HCT116 (cell line): Measurements from ENCODE around the gene PRPF4. TPM values are rescaled to one million over a fixed set of nuclear protein-coding genes. Genes with fewer than 3 reads are reported as not detected.

ENCODE experiments used
- ATAC-seq: fragments of 200-7000 bp; cut with Tn5 transposase; 2 replicates; pipeline ENCODE4 v1.9.1; 2020; ENCODE audit warnings: mild to moderate bottlenecking, moderate library complexity
- BruUV-seq: library from RNA; stranded (reverse); fragments of 400-500 nt; replicated peaks from 2 replicates; lab custom pipeline; 2021; lab: Mats Ljungman, UMichigan
- CTCF ChIA-PET: fragments of 300-600 bp; sonication (Branson Sonifier 250); formaldehyde crosslinking; loops from one replicate; lab custom pipeline; 2021; ENCODE audit warnings: antibody characterized with exemption; lab: Charles Lee
- POLR2A ChIA-PET: fragments of 300-600, 350-600 bp; sonication (Branson Sonifier 250); formaldehyde crosslinking; loops from one replicate; lab custom pipeline; 2021; ENCODE audit warnings: antibody characterized with exemption; lab: Charles Lee
- RAD21 ChIA-PET, 2 experiments: fragments of 300-600 bp; sonication (Branson Sonifier 250); formaldehyde crosslinking; loops; one replicate each; lab custom pipeline; 2023; ENCODE audit warnings: low total read pairs in 2 of 2; ENCODE audit not compliant: uncharacterized antibody in 2 of 2, unreplicated experiment in 2 of 2, low non-redundant PET in 1 of 2; lab: Charles Lee
- DNase-seq: peaks from one replicate; pipeline ENCODE4 v3.0.0-alpha.2; 2010; ENCODE audit warnings: low read depth, low spot score
- H2AFZ ChIP-seq: fragments of 200-600 bp; shearing (Covaris generic), sonication (generic); 2 replicates; pipeline ENCODE4 v1.6.1; 2017; ENCODE audit warnings: low read depth, mixed run types, mixed read lengths, antibody characterized with exemption, low read length; ENCODE audit not compliant: poor library complexity, severe bottlenecking
- H3K27ac ChIP-seq: 2 replicates; pipeline ENCODE4 v1.5.1; 2012; ENCODE audit warnings: low read depth, low read length
- H3K27me3 ChIP-seq: fragments of 200-600 bp; sonication (generic); 2 replicates; pipeline ENCODE4 v1.6.1; 2016; ENCODE audit warnings: mixed run types, low read length, mixed read lengths; ENCODE audit not compliant: insufficient read depth
- H3K36me3 ChIP-seq, 2 experiments: fragments of 200-500 bp in 1 of 2; fragments of 200-600 bp in 1 of 2; sonication (Bioruptor generic) in 1 of 2; sonication (generic) in 1 of 2; 2 replicates each; pipeline versions ENCODE4 v1.5.1 to v1.6.1; 2014 to 2016; ENCODE audit warnings: low read length in 2 of 2, inconsistent platforms in 1 of 2, mixed read lengths in 1 of 2, mixed run types in 1 of 2; ENCODE audit not compliant: insufficient read depth in 2 of 2, control insufficient read depth in 1 of 2
- H3K4me1 ChIP-seq, 2 experiments: fragments of 200-600 bp in 1 of 2; sonication (generic) in 1 of 2; 2 replicates each; pipeline versions ENCODE4 v1.5.1 to v1.6.1; 2012 to 2017; ENCODE audit warnings: low read length in 2 of 2, inconsistent platforms in 1 of 2, mild to moderate bottlenecking in 1 of 2, mixed read lengths in 1 of 2, mixed run types in 1 of 2, moderate library complexity in 1 of 2; ENCODE audit not compliant: insufficient read depth in 2 of 2, control insufficient read depth in 1 of 2
- H3K4me2 ChIP-seq: fragments of 200-600 bp; sonication (generic); 2 replicates; pipeline ENCODE4 v1.6.1; 2017; ENCODE audit warnings: mixed run types, low read length, mixed read lengths
- H3K4me3 ChIP-seq, 2 experiments: fragments of 200-600 bp in 1 of 2; sonication (generic) in 1 of 2; replicated peaks in 1 of 2; 2 replicates each; pipeline ENCODE4 v1.5.1; 2011 to 2016; ENCODE audit warnings: low read length in 2 of 2, control low read depth in 1 of 2, low read depth in 1 of 2, mild to moderate bottlenecking in 1 of 2, mixed read lengths in 1 of 2, mixed run types in 1 of 2
- H3K79me2 ChIP-seq: fragments of 200-600 bp; sonication (generic); 2 replicates; pipeline ENCODE4 v1.6.1; 2017; ENCODE audit warnings: mild to moderate bottlenecking, mixed run types, low read length, moderate library complexity, mixed read lengths; ENCODE audit not compliant: insufficient read depth
- H3K9ac ChIP-seq: fragments of 200-600 bp; sonication (generic); 2 replicates; pipeline ENCODE4 v1.6.1; 2016; ENCODE audit warnings: low read length, mixed read lengths
- H3K9me2 ChIP-seq: fragments of 200-600 bp; sonication (generic), shearing (Covaris generic); 2 replicates; pipeline ENCODE4 v1.6.1; 2017; ENCODE audit warnings: mixed run types, mild to moderate bottlenecking, moderate library complexity; ENCODE audit not compliant: insufficient read depth
- H3K9me3 ChIP-seq, 2 experiments: fragments of 200-500 bp in 1 of 2; fragments of 200-600 bp in 1 of 2; sonication (Bioruptor generic) in 1 of 2; sonication (generic) in 1 of 2; 2 replicates each; pipeline ENCODE4 v1.6.1; 2014 to 2017; ENCODE audit warnings: low read length in 2 of 2, mixed read lengths in 2 of 2, inconsistent platforms in 1 of 2, low read depth in 1 of 2, mild to moderate bottlenecking in 1 of 2, mixed run types in 1 of 2, moderate library complexity in 1 of 2; ENCODE audit not compliant: control insufficient read depth in 1 of 2, insufficient read depth in 1 of 2
- H4K20me1 ChIP-seq: fragments of 200-600 bp; sonication (generic), shearing (Covaris generic); 2 replicates; pipeline ENCODE4 v1.6.1; 2017; ENCODE audit warnings: mixed run types, mild to moderate bottlenecking, moderate library complexity; ENCODE audit not compliant: insufficient read depth
- CBX3 ChIP-seq: IDR thresholded peaks from 2 replicates; pipeline ENCODE4 v1.6.1; 2012; ENCODE audit warnings: low read depth
- EZH2 ChIP-seq: fragments of 200-600 bp; sonication (generic); IDR thresholded peaks from 2 replicates; pipeline ENCODE4 v1.6.1; 2017; ENCODE audit warnings: antibody characterized with exemption, mixed run types
- FOSL1 ChIP-seq: IDR thresholded peaks from 2 replicates; pipeline ENCODE4 v1.6.1; 2012; ENCODE audit warnings: low read depth
- MAX ChIP-seq: IDR thresholded peaks from 2 replicates; pipeline ENCODE4 v1.6.1; 2012
- SRF ChIP-seq: IDR thresholded peaks from 2 replicates; pipeline ENCODE4 v1.6.1; 2012; ENCODE audit warnings: low read depth
- TCF7L2 ChIP-seq: IDR thresholded peaks from 2 replicates; pipeline ENCODE4 v1.7.0; 2011; ENCODE audit warnings: borderline replicate concordance, inconsistent platforms; ENCODE audit not compliant: insufficient read depth, insufficient read length; ENCODE audit errors: extremely low read depth
- intact Hi-C: fragments of 100-400 bp; cut with micrococcal nuclease; formaldehyde crosslinking; loops from 2 replicates; pipeline ENCODE4 v1.10.0; 2022
- total RNA-seq: library from RNA; stranded (reverse); gene quantifications from one replicate; pipeline ENCODE4 v1.2.1, GENCODE V29; 2021; ENCODE audit not compliant: unreplicated experiment
- TF ChIP-seq, protein P1 (sequence below): IDR thresholded peaks from 2 replicates; pipeline ENCODE4 v1.6.1; 2012
- TF ChIP-seq, protein P2 (sequence below): IDR thresholded peaks from 2 replicates; pipeline ENCODE4 v1.6.1; 2012; ENCODE audit warnings: low read depth

PRPF4 gene
- total RNA-seq, 1 experiment from 2014 or later = 53.9 TPM

- ChIA-PET CTCF (no interaction called here), RAD21 (no interaction called here), POLR2A (interaction anchor here (0.6 kb wide), 1 partner anchor 13 kb away, joined by 3 read pairs; no protein-coding TSS in a partner anchor)
- no peak overlapping the region for H3K27ac ChIP-seq
- H3K9me3 ChIP-seq = no peaks in the 10 kb centered on the region; a peak in 1 of 4 replicates
- no peak overlapping the region for H3K4me3 ChIP-seq
- no peaks in the 10 kb centered on the region for H3K9me2 ChIP-seq
- ATAC-seq (no peak), DNase-seq (no peak)
- H2AFZ ChIP-seq = no peak overlapping the region
- no TSS peak for BruUV-seq
- no peak overlapping the region for H3K4me2 ChIP-seq
- no peak overlapping the region for H3K9ac ChIP-seq
- H3K36me3 ChIP-seq = no peaks in the 10 kb centered on the region
- no peaks in the 10 kb centered on the region for H4K20me1 ChIP-seq
- H3K4me1 ChIP-seq = no peaks in the 10 kb centered on the region
- intact Hi-C loops = no loop called here
- TF ChIP-seq, protein P1, sequence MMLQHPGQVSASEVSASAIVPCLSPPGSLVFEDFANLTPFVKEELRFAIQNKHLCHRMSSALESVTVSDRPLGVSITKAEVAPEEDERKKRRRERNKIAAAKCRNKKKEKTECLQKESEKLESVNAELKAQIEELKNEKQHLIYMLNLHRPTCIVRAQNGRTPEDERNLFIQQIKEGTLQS = no peak
- no peak for TF ChIP-seq MAX
- TF ChIP-seq EZH2 = no peak
- TF ChIP-seq CBX3 = no peak
- TF ChIP-seq, protein P2, sequence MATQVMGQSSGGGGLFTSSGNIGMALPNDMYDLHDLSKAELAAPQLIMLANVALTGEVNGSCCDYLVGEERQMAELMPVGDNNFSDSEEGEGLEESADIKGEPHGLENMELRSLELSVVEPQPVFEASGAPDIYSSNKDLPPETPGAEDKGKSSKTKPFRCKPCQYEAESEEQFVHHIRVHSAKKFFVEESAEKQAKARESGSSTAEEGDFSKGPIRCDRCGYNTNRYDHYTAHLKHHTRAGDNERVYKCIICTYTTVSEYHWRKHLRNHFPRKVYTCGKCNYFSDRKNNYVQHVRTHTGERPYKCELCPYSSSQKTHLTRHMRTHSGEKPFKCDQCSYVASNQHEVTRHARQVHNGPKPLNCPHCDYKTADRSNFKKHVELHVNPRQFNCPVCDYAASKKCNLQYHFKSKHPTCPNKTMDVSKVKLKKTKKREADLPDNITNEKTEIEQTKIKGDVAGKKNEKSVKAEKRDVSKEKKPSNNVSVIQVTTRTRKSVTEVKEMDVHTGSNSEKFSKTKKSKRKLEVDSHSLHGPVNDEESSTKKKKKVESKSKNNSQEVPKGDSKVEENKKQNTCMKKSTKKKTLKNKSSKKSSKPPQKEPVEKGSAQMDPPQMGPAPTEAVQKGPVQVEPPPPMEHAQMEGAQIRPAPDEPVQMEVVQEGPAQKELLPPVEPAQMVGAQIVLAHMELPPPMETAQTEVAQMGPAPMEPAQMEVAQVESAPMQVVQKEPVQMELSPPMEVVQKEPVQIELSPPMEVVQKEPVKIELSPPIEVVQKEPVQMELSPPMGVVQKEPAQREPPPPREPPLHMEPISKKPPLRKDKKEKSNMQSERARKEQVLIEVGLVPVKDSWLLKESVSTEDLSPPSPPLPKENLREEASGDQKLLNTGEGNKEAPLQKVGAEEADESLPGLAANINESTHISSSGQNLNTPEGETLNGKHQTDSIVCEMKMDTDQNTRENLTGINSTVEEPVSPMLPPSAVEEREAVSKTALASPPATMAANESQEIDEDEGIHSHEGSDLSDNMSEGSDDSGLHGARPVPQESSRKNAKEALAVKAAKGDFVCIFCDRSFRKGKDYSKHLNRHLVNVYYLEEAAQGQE = no peak
- TF ChIP-seq FOSL1 = no peak
- TF ChIP-seq TCF7L2 = no peak
- TF ChIP-seq SRF = no peak
- peaks cover 6% of the 10 kb centered on the region for H3K79me2 ChIP-seq
- no peaks in the 10 kb centered on the region for H3K27me3 ChIP-seq
These were observed 29.6 kb upstream of the PRPF4 start for GRCh38 chr9:113245894-113246293.
